Transverse colon (tissue), 4 donors: Measurements from ENCODE around the gene CLP1. TPM values are rescaled to one million over a fixed set of nuclear protein-coding genes. Genes with fewer than 3 reads are reported as not detected.

Source experiments
- DNase-seq: peaks from one replicate; pipeline ENCODE4 v3.0.0-alpha.2; 2019
- H3K27ac ChIP-seq, 4 donors: fragments of 200-600 bp; sonication (generic); 2 replicates each; pipeline ENCODE4 v1.5.1; 2016 to 2018; ENCODE audit warnings: inconsistent platforms in 4 of 4
- H3K27me3 ChIP-seq: fragments of 200-600 bp; sonication (generic); 2 replicates; pipeline ENCODE4 v1.5.1; 2017; ENCODE audit warnings: inconsistent platforms
- H3K36me3 ChIP-seq, 4 donors: fragments of 200-600 bp; sonication (generic); 2 replicates each; pipeline ENCODE4 v1.5.1; 2017 to 2019; ENCODE audit warnings: inconsistent platforms in 4 of 4
- H3K4me1 ChIP-seq, 4 donors: fragments of 200-600 bp; sonication (generic); 2 replicates each; pipeline ENCODE4 v1.5.1; 2017 to 2020; ENCODE audit warnings: inconsistent platforms in 4 of 4
- H3K4me3 ChIP-seq, 4 donors: fragments of 200-600 bp; sonication (generic); 1 replicate in 1 of 4; 2 replicates in 3 of 4; pipeline versions ENCODE4 v1.5.1 to v1.6.1; 2017 to 2019; ENCODE audit warnings: inconsistent platforms in 4 of 4
- H3K9me3 ChIP-seq, 2 donors: fragments of 200-600 bp; sonication (generic); 2 replicates each; pipeline ENCODE4 v1.5.1; 2017 to 2019; ENCODE audit warnings: inconsistent platforms in 2 of 2
- EP300 ChIP-seq: sonication (generic); formaldehyde crosslinking; IDR thresholded peaks from one replicate; pipeline ENCODE4 v1.6.1; 2017; ENCODE audit warnings: antibody characterized with exemption, low read depth
- POLR2A ChIP-seq: fragments of 450-650 bp; IDR thresholded peaks from one replicate; pipeline ENCODE4 v1.6.1; 2016; ENCODE audit warnings: antibody characterized with exemption, mild to moderate bottlenecking, moderate library complexity
- POLR2AphosphoS5 ChIP-seq, 3 donors: sonication (generic); formaldehyde crosslinking; IDR thresholded peaks; one replicate each; pipeline ENCODE4 v1.6.1; 2016; ENCODE audit warnings: antibody characterized with exemption in 3 of 3
- WGBS, 2 donors: methylation state at CpG; one replicate each; pipeline ENCODE4 v1.1.5; 2018; ENCODE audit warnings: low coverage in 1 of 2; 5-methylcytosine and 5-hydroxymethylcytosine counted together
- in situ Hi-C, 4 donors: fragments of 200-750 bp; cut with MboI; loops; one replicate each; pipeline versions ENCODE4 v1.15.0 to v1.15.1; 2017; ENCODE audit warnings: low sequenced_read_pairs in 3 of 4, low pct_ligation_motif_present in 1 of 4, low pct_unique_long_range_greater_than_20kb in 1 of 4
- intact Hi-C: fragments of 100-400 bp; cut with DNase I; formaldehyde crosslinking; loops from one replicate; pipeline ENCODE4 v1.15.1; 2023; ENCODE audit warnings: low total_unique reads
- total RNA-seq, 4 donors: library from RNA; depleted of rRNA; stranded (reverse); fragments of >200 nt; gene quantifications; one replicate each; pipeline ENCODE4 v1.1.0, GENCODE V29; 2016
- TF ChIP-seq, protein P1 (sequence below), 5 experiments: fragments of 200-600 bp in 3 of 5; fragments of 450-650 bp in 2 of 5; sonication (generic) in 3 of 5; IDR thresholded peaks; 1 replicate in 2 of 5; 2 replicates in 3 of 5; pipeline ENCODE4 v1.5.1; 2016 to 2017; ENCODE audit warnings: antibody characterized with exemption in 5 of 5, inconsistent platforms in 3 of 5, mild to moderate bottlenecking in 2 of 5, moderate library complexity in 1 of 5

The CLP1 gene
- total RNA-seq, 4 donors from 2014 or later, result 10.0 to 24.7 (median 11.6) TPM; not detected in 1

DNA sequence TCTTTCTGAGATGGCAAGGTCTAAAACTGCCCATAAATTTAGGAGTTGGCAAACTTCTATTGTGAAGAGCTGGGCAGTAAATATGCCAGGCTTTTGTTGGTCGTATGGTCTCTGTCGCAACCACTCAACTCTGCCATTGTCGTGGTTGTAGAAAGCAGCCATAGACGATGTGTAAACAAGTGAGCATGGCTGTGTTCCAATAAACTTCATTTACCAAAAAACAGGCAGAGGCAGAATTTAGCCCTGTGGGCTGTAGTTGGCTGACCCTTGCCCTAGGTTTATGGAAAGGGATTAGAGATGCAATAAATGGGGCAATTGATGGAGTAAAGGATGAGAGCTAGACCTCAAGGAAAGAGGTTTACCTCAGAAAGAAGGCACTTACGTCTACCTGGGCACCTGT is 25.4 kb upstream of the CLP1 start:
- in situ Hi-C loops, result loop anchor here in 3 of 4 donors (10.0 to 25.0 kb wide), 3 partner anchors 57 to 295 kb away; partner anchors contain the start of genes P2RX3 (in 2 of the 3), RTN4RL2 (in 2 of the 3) and SSRP1 (in 2 of the 3)
- 15 to 23% methylated on average over 2 to 5 of the region's 5 CpGs for WGBS, 2 donors
- H3K4me1 ChIP-seq, result no peaks in the 10 kb centered on the region
- H3K4me3 ChIP-seq, result no peak overlapping the region
- H3K36me3 ChIP-seq, result no peaks in the 10 kb centered on the region
- intact Hi-C loops, result no loop called here
- no peaks in the 10 kb centered on the region for H3K9me3 ChIP-seq
- H3K27ac ChIP-seq, result no peak overlapping the region
- DNase-seq, result no peak
- TF ChIP-seq POLR2AphosphoS5 (IDR thresholded peaks at IDR 0.05) (no peak), EP300 (no peak), POLR2A (no peak)
- TF ChIP-seq, protein P1, sequence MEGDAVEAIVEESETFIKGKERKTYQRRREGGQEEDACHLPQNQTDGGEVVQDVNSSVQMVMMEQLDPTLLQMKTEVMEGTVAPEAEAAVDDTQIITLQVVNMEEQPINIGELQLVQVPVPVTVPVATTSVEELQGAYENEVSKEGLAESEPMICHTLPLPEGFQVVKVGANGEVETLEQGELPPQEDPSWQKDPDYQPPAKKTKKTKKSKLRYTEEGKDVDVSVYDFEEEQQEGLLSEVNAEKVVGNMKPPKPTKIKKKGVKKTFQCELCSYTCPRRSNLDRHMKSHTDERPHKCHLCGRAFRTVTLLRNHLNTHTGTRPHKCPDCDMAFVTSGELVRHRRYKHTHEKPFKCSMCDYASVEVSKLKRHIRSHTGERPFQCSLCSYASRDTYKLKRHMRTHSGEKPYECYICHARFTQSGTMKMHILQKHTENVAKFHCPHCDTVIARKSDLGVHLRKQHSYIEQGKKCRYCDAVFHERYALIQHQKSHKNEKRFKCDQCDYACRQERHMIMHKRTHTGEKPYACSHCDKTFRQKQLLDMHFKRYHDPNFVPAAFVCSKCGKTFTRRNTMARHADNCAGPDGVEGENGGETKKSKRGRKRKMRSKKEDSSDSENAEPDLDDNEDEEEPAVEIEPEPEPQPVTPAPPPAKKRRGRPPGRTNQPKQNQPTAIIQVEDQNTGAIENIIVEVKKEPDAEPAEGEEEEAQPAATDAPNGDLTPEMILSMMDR (IDR thresholded peaks at IDR 0.05), result no peak
- H3K27me3 ChIP-seq, result peaks cover 27% of the 10 kb centered on the region

DNA sequence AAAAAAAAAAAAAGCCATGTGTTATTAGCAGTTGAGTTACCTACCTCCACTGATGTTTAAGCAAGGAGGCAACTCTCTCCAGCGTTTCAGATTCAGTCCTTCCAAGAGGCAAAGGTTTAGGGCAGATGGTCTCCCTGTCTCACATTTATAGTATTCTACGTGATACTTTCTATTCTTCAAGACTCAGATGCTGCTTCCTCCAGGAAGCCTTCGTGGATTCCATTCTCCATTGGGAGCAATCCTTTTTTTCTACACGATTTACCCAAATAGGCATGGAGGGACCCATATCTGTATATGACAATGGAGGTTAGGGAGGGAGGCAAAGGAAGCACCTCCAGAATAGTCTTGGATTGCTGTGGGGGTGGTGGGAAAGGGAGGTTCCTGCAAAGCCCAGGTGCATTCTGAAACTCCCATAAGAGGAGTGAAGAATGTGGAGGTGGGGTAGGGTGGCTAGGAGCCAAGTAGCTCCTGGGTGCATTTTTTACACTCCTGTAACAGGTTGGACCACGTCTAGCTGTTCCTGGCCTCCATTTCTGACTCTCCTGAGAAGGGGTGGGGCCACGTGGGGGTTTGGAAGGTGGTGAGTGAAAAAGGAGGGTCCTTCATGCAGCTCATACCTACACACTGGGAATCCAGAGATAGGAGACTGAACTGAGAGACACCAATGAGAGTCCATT is 24.0 kb upstream of the CLP1 start:
- no peak overlapping the region for H3K4me3 ChIP-seq
- H3K36me3 ChIP-seq, result no peaks in the 10 kb centered on the region
- TF ChIP-seq, protein P1 (IDR thresholded peaks at IDR 0.05), result no peak
- TF ChIP-seq POLR2A (no peak), EP300 (no peak), POLR2AphosphoS5 (IDR thresholded peaks at IDR 0.05) (no peak)
- H3K27me3 ChIP-seq, result peaks cover 41% of the 10 kb centered on the region
- 66 to 68% methylated on average over 4 to 6 of the region's 6 CpGs for WGBS, 2 donors
- intact Hi-C loops, result no loop called here
- H3K4me1 ChIP-seq, result peaks cover 0 to 12% (median 10%) of the 10 kb centered on the region in 4 donors
- no peaks in the 10 kb centered on the region for H3K9me3 ChIP-seq
- no peak for DNase-seq
- in situ Hi-C loops, result loop anchor here in 3 of 4 donors (10.0 to 25.0 kb wide), 3 partner anchors 59 to 296 kb away; partner anchors contain the start of genes P2RX3 (in 2 of the 3), RTN4RL2 (in 2 of the 3) and SSRP1 (in 2 of the 3)
- H3K27ac ChIP-seq, result no peak overlapping the region

DNA sequence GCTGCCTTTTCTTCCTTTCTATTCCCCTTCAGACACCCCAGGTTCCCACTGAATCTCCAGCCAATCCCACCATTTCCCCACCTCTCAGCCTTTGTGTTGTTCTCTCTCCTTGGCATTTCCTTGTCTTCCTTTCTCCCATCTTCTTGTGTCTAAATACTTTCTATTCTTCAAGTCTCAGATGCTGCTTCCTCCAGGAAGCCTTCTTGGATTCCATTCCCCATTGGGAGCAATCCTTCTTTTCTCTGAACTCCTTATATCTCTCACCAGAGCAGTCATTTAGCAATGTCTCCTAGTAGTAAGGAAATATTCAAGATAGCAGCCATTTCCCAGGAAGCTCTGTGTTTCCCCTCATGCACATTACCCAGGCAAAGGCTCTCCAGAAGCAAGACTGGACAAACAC is 23.3 kb upstream of the CLP1 start:
- Histone ChIP-seq H3K4me1 (peaks cover 0 to 20% (median 15%) of the 10 kb centered on the region in 4 donors), H3K27me3 (peaks cover 43% of the 10 kb centered on the region), H3K36me3 (no peaks in the 10 kb centered on the region), H3K4me3 (no peak overlapping the region), H3K27ac (no peak overlapping the region), H3K9me3 (no peaks in the 10 kb centered on the region)
- DNase-seq, result no peak
- in situ Hi-C loops (loop anchor here in 3 of 4 donors (10.0 to 25.0 kb wide), 3 partner anchors 60 to 297 kb away; partner anchors contain the start of genes P2RX3 (in 2 of the 3), RTN4RL2 (in 2 of the 3) and SSRP1 (in 2 of the 3)), intact Hi-C loops (no loop called here)
- TF ChIP-seq, protein P1 (IDR thresholded peaks at IDR 0.05), result no peak
- no peak for TF ChIP-seq EP300
- no peak for TF ChIP-seq POLR2AphosphoS5 (IDR thresholded peaks at IDR 0.05)
- no peak for TF ChIP-seq POLR2A

DNA sequence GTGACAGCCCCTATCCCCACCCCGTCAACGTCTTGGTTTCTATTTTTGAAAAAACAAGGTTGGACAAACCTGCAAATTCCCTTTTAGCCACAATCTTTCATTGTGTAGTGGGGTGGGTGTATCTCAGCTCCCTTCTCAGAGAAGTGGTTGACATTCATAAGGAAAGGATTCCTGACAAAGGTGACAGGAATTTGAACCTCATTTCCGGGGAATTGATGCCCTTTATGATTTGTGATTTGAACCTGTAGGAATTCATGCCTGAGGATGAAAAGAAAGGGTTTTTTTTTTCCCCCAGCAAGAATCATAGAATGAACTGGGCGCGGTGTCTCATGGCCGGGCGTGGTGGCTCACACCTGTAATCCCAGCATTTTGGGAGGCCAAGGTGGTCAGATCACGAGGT is 22.3 kb upstream of the CLP1 start:
- Histone ChIP-seq H3K4me1 (peaks cover 0 to 28% (median 21%) of the 10 kb centered on the region in 4 donors), H3K27ac (no peak overlapping the region), H3K4me3 (no peak overlapping the region), H3K36me3 (no peaks in the 10 kb centered on the region), H3K9me3 (no peaks in the 10 kb centered on the region), H3K27me3 (peaks cover 50% of the 10 kb centered on the region)
- TF ChIP-seq POLR2A (no peak), EP300 (no peak), POLR2AphosphoS5 (IDR thresholded peaks at IDR 0.05) (no peak)
- TF ChIP-seq, protein P1 (IDR thresholded peaks at IDR 0.05), result no peak
- in situ Hi-C loops (loop anchor here in 3 of 4 donors (10.0 to 25.0 kb wide), 3 partner anchors 60 to 298 kb away; partner anchors contain the start of genes P2RX3 (in 2 of the 3), RTN4RL2 (in 2 of the 3) and SSRP1 (in 2 of the 3)), intact Hi-C loops (no loop called here)
- DNase-seq, result no peak
- WGBS, 2 donors, result 70 to 73% methylated on average over 6 to 8 of the region's 8 CpGs
